ENCODE results near the gene GTF2F2.
"Not testable (repeated sequence)": the region's sequence is repeated elsewhere in the genome, so short reads cannot be mapped to it uniquely, and the experiment has no call there.

Gene GTF2F2

DNA sequence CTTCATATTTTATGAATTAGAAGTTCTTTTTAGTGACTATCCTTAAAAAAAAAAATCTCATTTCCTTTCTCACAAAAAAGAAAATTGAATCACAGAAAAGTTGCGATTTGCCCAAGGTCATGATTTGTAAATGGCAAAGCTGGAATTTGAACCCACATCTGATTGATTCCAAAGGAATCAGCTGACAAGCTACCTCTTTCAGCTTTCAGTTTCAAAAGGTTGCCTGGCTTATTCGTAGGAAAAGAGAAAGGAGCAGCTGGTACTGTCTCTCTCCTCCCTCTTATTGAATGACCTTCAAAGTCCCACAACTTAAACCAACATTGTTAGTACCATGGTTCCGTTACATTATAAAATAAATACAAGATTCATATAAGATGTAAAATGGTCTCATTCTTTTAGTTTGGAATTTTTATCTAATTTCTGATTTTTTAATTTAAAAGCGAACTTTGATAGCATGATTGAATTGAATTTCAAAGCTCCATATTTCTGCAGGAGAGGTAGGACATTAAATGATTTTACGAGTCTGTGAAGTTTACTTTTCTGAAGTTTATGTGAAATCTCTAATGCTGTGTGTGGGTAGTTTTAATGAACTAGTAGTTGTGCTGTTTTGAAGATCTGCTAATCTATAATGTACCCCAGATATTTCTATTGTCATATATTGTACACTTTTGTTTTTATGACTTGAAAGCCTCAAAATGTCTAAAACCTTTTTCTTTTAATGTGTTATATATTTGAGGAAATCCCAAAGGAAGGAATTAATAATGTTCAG is 99.0 kb downstream of the GTF2F2 start:
- DNase-seq, result no peak

DNA sequence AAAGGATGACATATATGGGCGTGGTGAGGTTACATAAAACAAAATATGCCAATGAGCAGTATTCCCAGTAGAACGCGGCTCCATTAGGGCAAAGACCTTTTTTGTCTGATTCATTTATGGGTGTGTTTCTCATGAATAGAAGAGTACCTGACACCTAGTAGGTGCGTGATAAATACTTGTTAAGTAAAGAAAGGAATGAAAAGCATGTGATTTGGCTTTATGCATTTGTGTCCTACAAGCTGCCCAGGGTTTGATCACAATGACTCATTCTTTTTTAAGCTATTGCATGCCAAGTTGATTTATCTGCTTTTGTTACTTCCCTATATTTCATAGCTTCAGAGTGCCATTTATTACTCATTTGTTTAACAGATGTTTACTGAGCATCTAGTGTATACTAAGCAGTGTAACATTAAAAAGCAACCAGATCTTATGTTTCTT is 99.6 kb downstream of the GTF2F2 start:
- DNase-seq, result peak; percentile 84

DNA sequence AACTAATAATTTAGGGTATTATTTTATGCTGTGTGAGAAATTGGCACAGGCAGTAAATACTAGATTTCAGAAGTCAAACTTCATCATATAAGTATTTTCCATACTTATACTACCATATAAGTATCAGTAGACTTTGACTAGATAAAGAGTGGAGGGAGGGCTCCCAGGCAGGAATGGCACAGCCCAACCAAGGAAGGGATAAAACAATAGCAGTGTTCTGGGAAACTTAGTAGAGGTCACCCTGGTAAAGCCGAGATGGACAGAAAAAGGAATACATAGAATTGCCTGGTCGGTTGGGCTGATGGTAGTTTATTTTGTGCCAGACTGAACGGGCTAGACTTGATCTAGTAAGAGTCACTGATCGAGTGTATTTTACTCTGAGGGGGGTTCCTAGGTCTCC is 100.1 kb downstream of the GTF2F2 start:
- DNase-seq, result no peak

DNA sequence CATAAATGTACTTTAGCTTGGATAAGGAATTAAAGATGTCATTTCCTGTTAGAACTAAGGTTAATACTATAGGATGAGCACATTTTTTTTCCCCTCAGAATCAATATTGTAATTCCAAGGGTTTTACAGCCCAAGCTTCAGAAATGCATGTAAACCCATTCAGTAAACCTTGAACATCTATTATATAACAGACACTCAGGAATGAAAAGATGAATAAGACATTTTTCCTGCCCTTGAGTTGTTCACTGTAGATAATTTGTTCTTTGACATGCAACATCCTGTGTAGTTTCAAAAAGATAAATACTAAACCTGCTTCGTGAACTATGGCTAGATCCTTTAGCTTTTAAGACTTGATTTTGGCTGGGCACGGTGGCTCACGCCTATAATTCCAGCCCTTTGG is 102.2 kb downstream of the GTF2F2 start:
- DNase-seq, result no peak

DNA sequence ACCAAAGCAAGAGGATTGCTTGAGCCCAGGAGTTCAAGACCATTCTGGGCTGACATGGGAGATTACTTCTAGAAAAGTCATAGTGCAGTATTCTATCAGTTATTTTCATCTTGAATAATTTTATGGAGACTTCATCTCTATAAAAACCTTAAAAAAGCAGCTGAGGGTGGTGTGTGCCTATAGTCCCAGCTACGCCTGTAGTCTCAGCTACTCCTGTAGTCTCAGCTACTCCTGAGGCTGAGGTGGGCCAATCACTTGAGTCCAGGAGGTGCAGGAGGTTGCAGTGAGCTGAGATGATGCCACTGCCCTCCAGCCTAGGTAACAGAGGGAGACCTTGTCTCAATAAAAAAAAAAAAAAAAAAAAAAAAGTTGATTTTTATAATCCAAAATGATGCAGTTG is 102.6 kb downstream of the GTF2F2 start:
- no peak for DNase-seq

DNA sequence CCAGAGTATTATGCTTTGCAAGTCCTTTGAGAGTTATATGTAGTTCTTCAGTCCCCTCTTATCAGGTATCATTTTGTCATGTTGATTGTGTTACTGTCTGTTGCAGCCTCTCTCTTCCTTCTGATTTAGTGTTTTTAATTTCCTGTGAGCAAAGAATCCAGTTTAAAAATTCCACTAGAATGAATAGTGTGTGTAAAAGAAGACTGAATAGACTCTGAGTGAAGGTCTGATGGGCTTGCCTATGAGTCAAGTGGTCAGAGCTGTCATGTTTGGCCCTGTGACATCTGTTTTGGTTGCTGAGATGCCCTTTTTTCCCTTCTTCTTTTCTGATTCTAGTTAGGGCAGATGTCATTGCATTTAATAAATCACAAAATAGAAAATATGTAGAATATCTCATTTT is 103.9 kb downstream of the GTF2F2 start:
- DNase-seq, result peak; percentile 64

DNA sequence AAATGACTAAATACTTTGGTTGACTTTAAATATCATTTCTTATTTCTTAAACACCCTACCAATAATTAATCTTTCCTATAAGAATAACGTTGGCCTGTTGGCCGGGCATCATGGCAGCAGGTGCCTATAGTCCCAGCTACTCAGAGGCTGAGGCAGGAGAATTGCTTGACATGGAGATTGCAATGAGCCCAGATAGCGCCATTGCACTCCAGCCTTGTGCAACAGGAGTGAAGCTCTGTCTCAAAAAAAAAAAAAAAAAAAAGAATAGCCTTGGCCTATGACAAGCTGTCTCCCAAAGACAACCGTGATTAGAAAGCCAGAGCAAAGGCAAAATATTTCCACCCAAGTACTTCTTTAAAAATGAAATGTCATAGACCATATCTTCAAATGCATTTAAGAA is 105.1 kb downstream of the GTF2F2 start:
- DNase-seq, result no peak

DNA sequence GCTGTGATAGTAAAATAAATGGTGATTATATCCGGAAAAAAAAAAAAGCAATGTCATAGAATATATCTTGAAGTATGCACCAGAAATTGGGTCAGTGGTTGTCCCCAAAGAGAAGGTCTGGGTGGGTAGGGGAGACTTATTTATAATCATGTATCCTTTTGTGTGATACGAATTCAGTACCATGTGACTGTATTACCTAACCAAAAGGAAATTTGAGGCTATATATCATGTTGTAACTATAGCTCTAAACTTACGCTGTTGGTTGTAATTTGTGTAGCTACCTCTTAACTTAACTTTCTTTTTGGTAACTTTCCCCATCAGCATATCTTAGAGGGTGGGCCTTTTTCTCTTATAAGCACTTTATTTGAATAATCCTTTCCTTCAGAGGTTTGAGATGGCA is 105.7 kb downstream of the GTF2F2 start:
- DNase-seq, result no peak

DNA sequence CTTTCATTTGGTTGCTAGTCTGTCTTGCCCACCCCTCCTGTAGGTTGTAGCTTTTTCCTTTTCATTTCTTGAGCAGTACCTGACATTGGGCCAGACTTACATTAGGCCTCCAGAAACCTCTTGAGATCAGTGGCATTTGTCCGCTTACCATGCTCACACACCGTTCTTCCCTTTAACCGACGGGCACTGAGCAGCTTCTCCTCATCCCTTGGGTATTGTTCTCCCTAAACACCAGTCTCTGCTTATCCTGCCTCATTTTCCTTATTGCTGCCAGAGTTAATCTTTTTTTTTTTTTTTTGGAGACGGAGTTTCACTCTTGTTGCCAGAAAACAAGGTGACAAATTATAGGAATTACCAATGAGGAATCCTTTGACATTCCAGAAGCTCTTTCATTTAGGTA is 107.7 kb downstream of the GTF2F2 start:
- DNase-seq, result no peak

DNA sequence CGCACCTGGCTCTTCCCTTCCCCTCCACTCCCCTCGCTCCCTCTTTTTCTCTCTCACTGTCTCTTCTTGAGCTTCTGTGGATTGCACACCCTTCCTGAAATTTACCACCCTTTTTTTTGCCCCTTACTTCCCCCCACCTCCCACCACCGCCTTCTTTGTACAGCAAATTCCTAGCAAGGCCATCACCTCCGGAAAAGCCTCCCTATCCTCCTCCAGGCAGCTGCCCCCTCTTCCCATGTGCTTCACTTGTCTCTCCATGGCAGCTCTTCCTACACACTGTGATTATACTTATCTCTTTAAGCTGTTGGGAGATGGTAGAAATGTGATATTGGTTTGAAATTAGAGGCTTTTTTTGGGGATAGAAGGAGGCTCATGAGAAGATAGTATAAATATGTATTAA is 108.9 kb downstream of the GTF2F2 start:
- no peak for DNase-seq

DNA sequence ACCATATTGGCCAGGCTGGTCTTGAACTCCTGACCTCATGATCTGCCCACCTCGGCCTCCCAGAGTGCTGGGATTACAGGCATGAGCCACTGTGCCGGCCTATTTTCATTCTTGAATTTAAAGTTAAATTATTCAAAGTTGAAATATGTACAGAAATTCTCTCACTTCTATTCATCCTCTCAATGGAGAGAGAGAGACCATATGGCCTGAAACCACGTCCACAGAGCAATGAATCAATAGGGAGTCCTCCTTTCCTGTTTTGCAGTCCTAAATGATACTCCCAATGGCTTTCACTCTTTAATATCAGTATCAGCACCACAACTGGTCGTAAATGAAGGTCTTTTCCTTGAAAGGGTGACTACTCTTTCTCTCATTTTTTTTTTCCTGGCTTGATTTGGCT is 111.0 kb downstream of the GTF2F2 start:
- peak; percentile 34 for DNase-seq

DNA sequence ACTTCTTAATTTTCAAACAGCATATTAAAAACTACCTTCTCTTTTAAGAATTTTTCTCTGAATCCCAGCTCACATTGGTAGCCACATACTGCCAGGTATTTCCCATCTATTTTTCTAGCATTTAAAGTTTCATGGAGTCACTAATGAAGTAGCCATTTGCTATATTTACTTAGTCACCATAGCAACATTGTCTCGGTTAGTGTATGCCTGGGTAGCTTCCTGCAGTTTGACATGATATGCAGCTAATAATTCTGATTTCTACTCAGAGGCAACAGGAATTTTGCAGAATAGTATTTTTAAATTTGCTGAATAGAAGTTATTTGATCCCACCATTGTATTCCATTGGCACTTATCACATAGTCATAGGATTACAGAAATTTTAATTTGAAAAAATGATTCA is 111.4 kb downstream of the GTF2F2 start:
- peak; percentile 62 for DNase-seq

DNA sequence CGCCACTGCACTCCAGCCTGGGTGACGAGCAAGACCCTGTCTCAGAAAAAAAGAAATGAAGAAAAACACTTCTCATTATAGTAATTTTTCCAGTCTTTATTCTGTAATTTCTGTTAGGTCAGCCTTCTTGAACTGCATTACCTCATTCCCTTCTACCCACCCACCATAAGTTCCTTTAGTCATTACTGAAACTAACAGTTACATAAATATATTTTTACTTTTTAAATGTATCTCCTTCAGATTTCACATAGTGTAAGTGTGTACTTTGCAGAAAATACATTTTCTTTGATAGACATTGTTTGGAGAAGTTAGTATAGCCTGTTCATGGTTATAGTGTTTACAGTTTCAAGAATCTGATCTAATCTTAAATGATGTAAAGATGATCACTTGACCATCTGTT is 112.3 kb downstream of the GTF2F2 start:
- no peak for DNase-seq

DNA sequence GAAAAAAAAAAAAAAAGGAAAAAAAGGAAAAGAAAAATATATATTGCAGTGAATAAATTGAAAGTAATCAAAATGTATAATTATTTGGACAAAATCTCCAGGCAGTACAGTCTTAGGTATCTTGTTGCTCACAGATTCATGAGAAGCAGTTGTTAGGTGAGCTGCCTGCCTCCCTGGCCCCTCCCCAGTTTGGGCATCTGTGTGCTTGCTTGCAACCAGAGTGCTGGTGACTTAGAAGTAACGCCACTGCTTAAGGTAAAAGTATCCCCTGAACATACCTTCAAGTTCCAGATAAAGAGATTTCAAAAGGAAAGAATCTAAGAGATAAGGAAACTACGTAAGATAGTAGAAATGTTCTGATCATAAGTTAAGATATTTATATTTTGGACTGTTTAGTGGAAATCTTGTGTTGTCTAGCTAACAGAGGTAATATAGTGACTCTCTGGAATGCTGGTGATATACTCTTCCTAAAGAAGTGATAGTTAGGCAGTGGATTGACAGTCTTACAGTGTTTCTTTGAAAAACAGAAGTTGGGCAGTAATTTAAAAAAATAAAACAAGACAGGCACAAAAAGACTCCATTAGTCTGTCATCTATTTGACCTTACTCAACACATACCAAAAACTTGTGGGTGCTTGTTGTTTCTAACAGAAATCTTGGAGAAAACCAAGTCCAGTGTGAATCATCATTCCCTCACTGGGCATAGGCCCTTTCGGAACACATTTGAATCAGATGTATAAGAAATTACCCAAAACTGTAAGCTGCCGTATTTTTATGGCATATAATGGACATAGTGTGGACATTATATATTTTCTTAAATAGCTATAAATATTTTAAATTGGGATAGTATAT is 118.9 kb downstream of the GTF2F2 start:
- DNase-seq, result peak; percentile 75

DNA sequence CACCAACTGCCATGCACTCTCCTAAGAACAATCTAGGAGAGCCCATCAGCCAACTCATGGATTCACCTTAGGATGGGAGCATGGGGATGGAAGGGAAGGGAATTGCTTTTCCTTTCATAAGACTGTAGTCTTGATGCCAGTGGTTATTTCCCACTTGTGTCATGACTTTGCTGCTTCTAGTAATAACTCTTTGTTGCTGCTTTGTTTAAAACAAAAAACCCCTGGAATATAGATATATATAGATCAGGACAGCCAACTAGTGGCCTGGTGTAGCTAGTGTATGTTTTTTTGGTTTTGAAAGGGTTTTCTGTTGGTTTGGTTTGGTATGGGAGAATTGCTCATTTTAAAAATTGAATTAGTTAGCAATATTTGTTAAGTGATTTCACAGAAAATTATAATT is 119.8 kb downstream of the GTF2F2 start:
- no peak for DNase-seq

DNA sequence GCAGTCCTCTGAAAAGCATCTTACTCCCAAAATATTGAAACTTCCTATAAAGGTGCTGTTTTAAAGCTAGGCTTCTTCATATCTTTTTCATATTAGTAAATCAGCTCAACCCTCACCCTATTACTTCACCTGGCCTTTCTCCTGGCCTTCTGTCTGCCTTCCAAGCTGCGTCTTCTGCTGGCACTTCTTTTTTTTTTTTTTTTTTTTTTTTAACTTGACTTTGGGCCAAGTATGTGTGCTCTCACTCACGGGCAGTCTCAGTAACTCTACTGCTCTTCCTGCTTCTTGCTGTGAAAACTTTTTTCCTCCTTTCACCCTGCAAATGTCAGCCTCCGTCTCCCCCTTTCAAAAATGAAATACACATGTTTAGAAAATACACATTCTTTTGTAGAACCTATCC is 121.8 kb downstream of the GTF2F2 start:
- peak; percentile 40 for DNase-seq

DNA sequence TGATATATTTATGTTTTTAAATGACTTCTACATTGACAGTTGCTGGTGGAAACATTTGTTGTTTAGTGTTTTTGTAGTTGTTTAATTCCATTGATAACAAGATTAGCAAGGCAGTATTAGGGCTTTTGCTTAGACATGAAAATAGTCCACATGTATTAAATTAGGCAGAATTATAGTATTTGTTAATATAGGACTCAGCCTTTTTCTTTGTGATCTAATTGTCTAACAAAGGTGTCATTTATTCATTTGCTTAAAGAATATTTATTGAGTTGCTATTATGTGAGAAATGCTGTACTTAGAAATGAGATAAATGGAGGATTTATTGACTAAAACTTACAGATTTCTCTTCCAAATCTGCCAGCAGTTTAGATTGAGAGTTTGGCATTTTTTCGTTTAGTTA is 122.2 kb downstream of the GTF2F2 start:
- no peak for DNase-seq

DNA sequence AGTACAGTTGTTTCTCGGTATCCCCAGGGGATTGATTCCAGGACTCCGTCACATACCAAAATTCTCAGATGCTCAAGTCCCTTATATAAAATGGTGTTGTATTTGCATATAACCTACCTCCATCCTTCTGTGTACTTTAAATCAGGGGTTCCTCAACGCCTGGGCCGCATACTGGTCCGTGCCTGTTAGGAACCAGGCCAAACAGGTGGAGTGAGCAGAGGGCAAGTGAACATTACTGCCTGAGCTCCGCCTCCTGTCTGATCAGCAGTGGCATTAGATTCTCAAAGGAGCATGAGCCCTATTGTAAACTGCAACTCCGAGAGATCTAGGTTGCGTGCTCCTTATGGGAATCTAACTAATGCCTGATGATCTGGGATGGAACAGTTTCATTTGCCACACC is 122.8 kb downstream of the GTF2F2 start:
- no peak for DNase-seq

DNA sequence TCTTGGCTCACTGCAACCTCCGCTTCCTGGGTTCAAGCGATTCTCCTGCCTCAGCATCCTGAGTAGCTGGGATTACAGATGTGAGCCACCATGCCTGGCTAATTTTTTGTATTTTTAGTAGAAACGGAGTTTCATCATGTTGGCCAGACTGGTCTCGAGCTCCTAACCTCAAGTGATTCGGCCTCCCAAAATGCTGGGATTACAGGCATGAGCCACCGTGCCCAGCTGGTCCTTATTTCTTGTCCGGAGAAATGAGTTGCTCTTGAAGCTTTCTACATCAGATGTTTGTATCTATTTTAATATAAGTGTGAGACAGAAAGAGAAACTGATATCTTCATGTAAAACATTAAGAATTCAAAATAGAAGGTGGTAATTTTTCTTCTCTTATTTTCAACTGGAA is 124.4 kb downstream of the GTF2F2 start:
- DNase-seq, result not testable (repeated sequence)

DNA sequence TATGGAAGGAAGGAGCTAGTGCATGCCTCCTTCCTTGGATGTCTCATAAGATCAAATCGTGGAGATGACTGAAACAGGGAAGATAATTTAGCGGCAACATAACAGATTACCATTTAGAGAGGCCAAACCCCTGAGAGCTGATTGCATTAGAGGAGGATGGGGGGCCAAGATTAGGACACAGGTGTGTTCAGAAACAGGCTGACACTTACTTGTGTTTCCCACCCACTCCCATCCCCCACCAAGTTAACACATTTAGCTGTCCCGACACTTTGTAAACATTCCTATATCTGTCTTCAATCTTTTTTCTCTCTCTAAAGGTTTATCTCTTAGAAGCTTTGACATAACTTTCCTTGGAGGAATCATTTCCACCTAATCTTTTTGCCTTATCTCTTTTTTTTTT is 129.4 kb downstream of the GTF2F2 start:
- no peak for DNase-seq

DNA sequence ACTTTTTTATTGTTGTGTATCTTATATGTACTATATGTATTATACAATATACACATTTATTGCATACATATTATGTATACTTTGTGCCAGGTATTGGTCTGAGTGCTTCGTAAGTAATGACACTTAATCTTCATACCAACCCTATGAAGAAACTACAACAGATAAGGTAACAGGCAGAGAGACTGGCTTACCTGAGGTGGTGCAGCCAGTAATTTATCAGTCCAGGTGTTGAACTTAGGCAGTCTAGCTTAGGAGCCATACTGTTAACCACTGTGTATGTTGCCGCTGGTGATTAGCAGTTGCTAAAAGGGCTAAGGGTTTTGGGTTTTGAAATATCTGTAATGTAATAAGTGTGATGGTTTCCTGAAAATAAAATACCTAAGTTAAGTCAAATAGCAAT is 134.1 kb downstream of the GTF2F2 start:
- DNase-seq, result no peak

DNA sequence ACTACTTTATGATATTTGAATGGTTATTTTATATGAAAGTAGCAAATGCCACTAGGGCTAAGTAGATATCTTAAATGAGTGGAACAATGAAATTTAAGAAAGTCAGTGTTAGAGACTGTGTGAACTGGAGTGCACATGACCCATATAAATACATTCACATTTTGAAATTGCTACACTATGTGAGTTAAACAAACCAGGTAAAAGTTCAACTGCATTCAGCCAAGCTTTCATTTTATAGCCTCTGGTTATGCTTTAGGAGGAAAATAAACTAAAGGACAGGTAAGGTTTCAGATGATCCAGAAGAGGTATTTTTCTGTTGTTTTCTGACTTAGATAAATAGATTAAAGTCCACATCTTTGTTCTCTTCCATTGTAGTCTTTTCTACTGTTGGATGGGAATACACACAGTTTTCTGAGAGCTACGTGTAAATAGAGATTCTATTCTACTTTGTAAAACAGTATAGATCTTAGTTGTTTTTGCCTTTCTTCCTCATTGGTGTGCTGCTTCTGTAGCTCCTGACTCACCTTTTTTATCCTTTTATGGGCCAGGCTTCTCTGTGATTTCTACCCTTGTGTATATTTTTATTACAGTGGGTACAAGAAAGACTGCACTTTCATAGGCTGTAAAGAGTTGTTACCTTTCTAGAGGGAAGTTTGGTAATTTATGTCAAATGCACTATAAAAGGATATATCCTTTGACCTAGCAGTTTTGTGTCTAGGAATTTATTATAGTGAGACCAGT is 135.1 kb downstream of the GTF2F2 start:
- no peak for DNase-seq

DNA sequence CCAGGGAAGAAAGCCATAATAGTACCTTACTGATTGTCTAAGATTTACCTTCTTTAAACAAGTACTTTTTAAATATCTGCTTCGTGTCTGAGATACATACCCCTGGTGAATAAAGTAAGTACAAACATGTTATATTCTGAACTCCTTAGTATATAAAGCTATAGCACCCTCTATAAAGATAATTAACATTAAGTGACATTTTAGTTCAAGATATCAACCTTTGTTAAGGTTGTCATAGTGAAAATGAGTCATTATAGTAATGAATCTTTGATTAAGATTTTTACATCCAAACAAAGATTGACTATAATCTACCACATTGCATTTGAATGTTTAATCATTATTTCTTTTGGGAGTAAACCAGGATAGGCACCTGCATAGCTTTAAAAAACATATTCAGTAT is 135.9 kb downstream of the GTF2F2 start:
- DNase-seq, result no peak
